ENCODE measurements around the gene RNF150.

DNA sequence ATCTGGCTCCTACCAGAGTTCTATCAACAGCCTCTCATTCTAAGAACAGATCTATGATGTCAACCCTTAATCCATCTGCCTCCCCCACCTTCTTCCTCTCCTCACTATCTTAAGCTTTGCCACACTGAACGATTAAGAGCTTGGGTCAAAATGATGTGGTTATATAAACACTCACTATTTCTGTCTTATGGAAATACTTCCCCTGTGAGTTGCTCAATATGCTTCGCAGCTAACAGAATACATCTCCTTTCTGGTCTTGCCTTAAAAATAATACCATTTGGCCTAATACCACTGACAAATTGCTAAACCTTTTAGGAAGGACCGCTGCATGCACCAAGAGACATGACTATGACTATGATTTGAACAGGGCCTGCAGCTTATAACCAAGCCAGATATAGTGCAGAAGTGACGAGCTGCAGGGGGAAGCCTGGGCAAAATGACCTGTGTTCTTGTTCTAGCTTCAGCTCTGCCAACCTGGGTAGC lies 130.9 kb downstream of the RNF150 start:
- TF ChIP-seq GATA2 (IDR thresholded peaks at IDR 0.05; ENCODE audit: low read depth, low read length) (no peak), GATA3 (IDR thresholded peaks at IDR 0.05; ENCODE audit: low read depth, low read length) (no peak)

All from SH-SY5Y (cell line).